H1 (cell line): ENCODE results near the gene LRRC4C. TPM values are rescaled to one million over a fixed set of nuclear protein-coding genes. Genes with fewer than 3 reads are reported as not detected.

ENCODE experiments used
- CTCF ChIA-PET: fragments of 300-600 bp; sonication (Branson Sonifier 250); formaldehyde crosslinking; loops from one replicate; lab custom pipeline; 2021; ENCODE audit not compliant: partially characterized antibody; lab: Charles Lee
- POLR2A ChIA-PET: fragments of 300-600 bp; sonication (Branson Sonifier 250); formaldehyde crosslinking; loops from one replicate; lab custom pipeline; 2021; ENCODE audit warnings: inconsistent platforms; ENCODE audit not compliant: partially characterized antibody; lab: Charles Lee
- DNase-seq, 2 experiments: peaks; one replicate each; pipeline versions ENCODE4 v3.0.0 to v3.0.0-alpha.2; 2010 to 2022; ENCODE audit warnings: low spot score in 2 of 2, low read depth in 1 of 2, mixed read lengths in 1 of 2
- FAIRE-seq: peaks from 2 replicates; lab custom pipeline; 2011; peaks lifted over from hg19 to GRCh38; lab: Jason Lieb, UNC
- H2AFZ ChIP-seq: 2 replicates; pipeline ENCODE4 v1.8.1; 2012; ENCODE audit warnings: low read length, inconsistent platforms
- H2AK5ac ChIP-seq: 2 replicates; pipeline ENCODE4 v1.6.1; 2013; ENCODE audit warnings: low read depth, low read length
- H2BK120ac ChIP-seq: replicated peaks from 2 replicates; pipeline ENCODE3; 2013; ENCODE audit warnings: low read depth, low read length, inconsistent platforms
- H2BK12ac ChIP-seq: 2 replicates; pipeline ENCODE4 v1.6.1; 2013; ENCODE audit warnings: low read depth, low read length
- H2BK15ac ChIP-seq: 2 replicates; pipeline ENCODE4 v1.6.1; 2013; ENCODE audit warnings: low read length
- H2BK20ac ChIP-seq: 2 replicates; pipeline ENCODE4 v1.6.1; 2013; ENCODE audit warnings: low read length
- H2BK5ac ChIP-seq: 2 replicates; pipeline ENCODE4 v1.6.1; 2013; ENCODE audit warnings: low read depth, low read length
- H3K14ac ChIP-seq: 2 replicates; pipeline ENCODE4 v1.6.1; 2013; ENCODE audit warnings: inconsistent platforms; ENCODE audit not compliant: insufficient read length
- H3K18ac ChIP-seq: 2 replicates; pipeline ENCODE4 v1.6.1; 2013; ENCODE audit warnings: low read length; ENCODE audit errors: extremely low read depth
- H3K23ac ChIP-seq: 2 replicates; pipeline ENCODE4 v1.6.1; 2013; ENCODE audit warnings: inconsistent platforms; ENCODE audit not compliant: insufficient read length
- H3K23me2 ChIP-seq: 2 replicates; pipeline ENCODE4 v1.6.1; 2013; ENCODE audit warnings: low read depth, low read length
- H3K27ac ChIP-seq: 2 replicates; pipeline ENCODE4 v1.6.1; 2011; ENCODE audit warnings: low read depth, low read length, inconsistent platforms
- H3K27me3 ChIP-seq, 4 experiments: replicated peaks in 1 of 4; 1 replicate in 1 of 4; 2 replicates in 3 of 4; pipeline versions ENCODE4 v1.6.1 to v1.8.1; 2011 to 2013; ENCODE audit warnings: low read length in 3 of 4, mild to moderate bottlenecking in 3 of 4, inconsistent platforms in 2 of 4, mixed read lengths in 2 of 4, moderate library complexity in 1 of 4; ENCODE audit not compliant: control insufficient read depth in 3 of 4, insufficient read depth in 3 of 4; ENCODE audit errors: extremely low read depth in 1 of 4
- H3K36me3 ChIP-seq, 4 experiments: 2 replicates each; pipeline versions ENCODE4 v1.6.1 to v1.8.1; 2011 to 2013; ENCODE audit warnings: mild to moderate bottlenecking in 4 of 4, low read length in 3 of 4, moderate library complexity in 2 of 4, control low read depth in 1 of 4, inconsistent platforms in 1 of 4; ENCODE audit not compliant: insufficient read depth in 4 of 4, control insufficient read depth in 2 of 4
- H3K4ac ChIP-seq: replicated peaks from 2 replicates; pipeline ENCODE3; 2013; ENCODE audit warnings: low read length, low read depth, mixed read lengths, inconsistent platforms; ENCODE audit not compliant: insufficient read length
- H3K4me1 ChIP-seq, 4 experiments: replicated peaks in 1 of 4; 1 replicate in 1 of 4; 2 replicates in 3 of 4; pipeline versions ENCODE4 v1.6.1 to v1.8.1; 2011 to 2013; ENCODE audit warnings: low read length in 3 of 4, inconsistent platforms in 2 of 4, mixed read lengths in 1 of 4; ENCODE audit not compliant: insufficient read depth in 4 of 4, control insufficient read depth in 3 of 4
- H3K4me2 ChIP-seq, 2 experiments: 2 replicates each; pipeline versions ENCODE4 v1.6.1 to v1.8.1; 2011 to 2013; ENCODE audit warnings: low read depth in 2 of 2, low read length in 2 of 2, control low read depth in 1 of 2, inconsistent platforms in 1 of 2, mild to moderate bottlenecking in 1 of 2; ENCODE audit not compliant: insufficient read depth in 1 of 2
- H3K4me3 ChIP-seq, 4 experiments: fragments of 200-600, 300-600 bp in 1 of 4; sonication (generic), shearing (Covaris generic), sonication (Bioruptor Twin) in 1 of 4; 2 replicates each; pipeline versions ENCODE4 v1.5.1 to v1.8.1; 2011 to 2016; ENCODE audit warnings: low read length in 4 of 4, low read depth in 3 of 4, control low read depth in 2 of 4, inconsistent platforms in 2 of 4, mild to moderate bottlenecking in 2 of 4, mixed read lengths in 1 of 4, moderate library complexity in 1 of 4; ENCODE audit not compliant: insufficient read depth in 2 of 4; ENCODE audit errors: extremely low read depth in 1 of 4
- H3K56ac ChIP-seq: replicated peaks from 2 replicates; pipeline ENCODE3; 2013; ENCODE audit warnings: low read depth, mild to moderate bottlenecking, mixed read lengths, low read length, inconsistent platforms; ENCODE audit not compliant: insufficient read length
- H3K79me1 ChIP-seq: 2 replicates; pipeline ENCODE4 v1.6.1; 2013; ENCODE audit warnings: low read depth, low read length, control low read depth
- H3K79me2 ChIP-seq, 2 experiments: 2 replicates each; pipeline versions ENCODE4 v1.6.1 to v1.8.1; 2012 to 2013; ENCODE audit warnings: low read length in 2 of 2, mild to moderate bottlenecking in 2 of 2, inconsistent platforms in 1 of 2; ENCODE audit not compliant: insufficient read depth in 2 of 2, control insufficient read depth in 1 of 2
- H3K9ac ChIP-seq, 4 experiments: replicated peaks in 1 of 4; 1 replicate in 1 of 4; 2 replicates in 3 of 4; pipeline versions ENCODE4 v1.6.1 to v1.8.1; 2011 to 2013; ENCODE audit warnings: low read depth in 3 of 4, low read length in 3 of 4, control low read depth in 2 of 4, mild to moderate bottlenecking in 2 of 4, moderate library complexity in 2 of 4, inconsistent platforms in 1 of 4; ENCODE audit errors: extremely low read depth in 1 of 4
- H3K9me3 ChIP-seq, 2 experiments: 2 replicates each; pipeline versions ENCODE4 v1.6.1 to v1.8.1; 2012 to 2013; ENCODE audit warnings: mild to moderate bottlenecking in 2 of 2, moderate library complexity in 2 of 2, control low read depth in 1 of 2, inconsistent platforms in 1 of 2, low read depth in 1 of 2, low read length in 1 of 2, mixed read lengths in 1 of 2; ENCODE audit not compliant: insufficient read depth in 2 of 2
- H4K20me1 ChIP-seq, 2 experiments: replicated peaks in 1 of 2; 2 replicates each; pipeline versions ENCODE3 to v1.8.1; 2011 to 2013; ENCODE audit warnings: inconsistent platforms in 2 of 2, low read length in 2 of 2, mild to moderate bottlenecking in 1 of 2; ENCODE audit not compliant: insufficient read depth in 2 of 2, control insufficient read depth in 1 of 2
- H4K5ac ChIP-seq: 2 replicates; pipeline ENCODE4 v1.6.1; 2013; ENCODE audit warnings: low read length, low read depth, mixed read lengths, inconsistent platforms; ENCODE audit not compliant: insufficient read length
- H4K8ac ChIP-seq: 2 replicates; pipeline ENCODE4 v1.8.0; 2013; ENCODE audit warnings: mild to moderate bottlenecking, moderate library complexity, low read length, inconsistent platforms; ENCODE audit not compliant: insufficient read depth; ENCODE audit errors: extremely low read depth
- H4K91ac ChIP-seq: replicated peaks from 2 replicates; pipeline ENCODE3; 2013; ENCODE audit warnings: low read length, mixed read lengths, inconsistent platforms; ENCODE audit not compliant: insufficient read length
- CTBP2 ChIP-seq: IDR thresholded peaks from 2 replicates; pipeline ENCODE4 v1.7.0; 2011; ENCODE audit warnings: borderline replicate concordance, mild to moderate bottlenecking, moderate library complexity, mixed read lengths, low read length; ENCODE audit not compliant: insufficient read depth, insufficient read length
- CTCF ChIP-seq, 3 experiments: IDR thresholded peaks; 1 replicate in 2 of 3; 2 replicates in 1 of 3; pipeline versions ENCODE4 v1.5.1 to v1.6.1; 2011; ENCODE audit warnings: low read length in 3 of 3, mild to moderate bottlenecking in 3 of 3, inconsistent platforms in 2 of 3, low read depth in 1 of 3, moderate library complexity in 1 of 3; ENCODE audit not compliant: insufficient read depth in 1 of 3; ENCODE audit errors: control extremely low read depth in 1 of 3
- RAD21 ChIP-seq, 2 experiments: IDR thresholded peaks in 1 of 2; conservative IDR thresholded peaks in 1 of 2; 2 replicates each; pipeline ENCODE4 v1.6.1; 2011; ENCODE audit warnings: low read depth in 2 of 2, low read length in 2 of 2, improper control_type of control experiment in 1 of 2, inconsistent platforms in 1 of 2, mild to moderate bottlenecking in 1 of 2, moderate library complexity in 1 of 2
- WGBS, 2 experiments: shearing (Covaris generic) in 1 of 2; methylation state at CpG; one replicate each; pipeline versions ENCODE4 v1.1.6 to v1.1.7; 2013 to 2015; ENCODE audit warnings: low lambda C conversion rate in 2 of 2, mixed read lengths in 2 of 2, inconsistent platforms in 1 of 2, low coverage in 1 of 2, missing lambda C conversion rate in 1 of 2; ENCODE audit not compliant: insufficient replicate concordance in 2 of 2, insufficient coverage in 1 of 2, insufficient read length in 1 of 2; ENCODE audit errors: extremely low coverage in 1 of 2, missing lambda C conversion rate in 1 of 2; 5-methylcytosine and 5-hydroxymethylcytosine counted together
- polyA plus RNA-seq, 7 experiments: library from polyadenylated mRNA; depleted of rRNA in 3 of 7; stranded (reverse) in 5 of 7; unstranded in 2 of 7; fragments of >200 nt in 5 of 7; fragments of 200-250 nt in 2 of 7; gene quantifications; 1 replicate in 5 of 7; 2 replicates in 1 of 7; 4 replicates in 1 of 7; pipeline versions ENCODE4 v1.2.1 to v1.2.3, GENCODE V29; 2011 to 2013; ENCODE audit warnings: missing spikeins in 2 of 7, mixed read lengths in 2 of 7
- total RNA-seq: library from RNA; stranded (reverse); fragmentation: NEBNext Ultra II Directional; extraction: Animal tissue kit (Norgen Biotek cat#: 25700); gene quantifications from 2 replicates; pipeline ENCODE4 v1.2.1, GENCODE V29; 2021

LRRC4C gene
- total and polyA plus RNA-seq, 2 of the 8 experiments (the other 6 are each of a cell fraction or from before 2014, with no cell fraction given) = 0.23 to 2.2 TPM

- H3K56ac ChIP-seq = no peak overlapping the region
- no peak overlapping the region for H4K91ac ChIP-seq
- DNase-seq = no peak
- H4K20me1 ChIP-seq = no peaks in the 10 kb centered on the region
- no peak overlapping the region for H3K9ac ChIP-seq
- H3K9me3 ChIP-seq = no peaks in the 10 kb centered on the region
- no peaks in the 10 kb centered on the region for H3K36me3 ChIP-seq
- H3K14ac ChIP-seq = no peak overlapping the region
- no peaks in the 10 kb centered on the region for H3K23me2 ChIP-seq
- no peak overlapping the region for H2BK12ac ChIP-seq
- no peak overlapping the region for H3K18ac ChIP-seq
- no peak overlapping the region for H2BK5ac ChIP-seq
- no peak overlapping the region for H3K27ac ChIP-seq
- ChIA-PET POLR2A (no interaction called here), CTCF (interaction anchor here (0.7 to 2.6 kb wide), 13 partner anchors 11 to 772 kb away, joined by 3 to 12 read pairs (median 4); no protein-coding TSS in a partner anchor)
- TF ChIP-seq CTBP2 (no peak), CTCF (IDR thresholded peaks at IDR 0.05; ENCODE audit: control extremely low read depth in 1 of 3, insufficient read depth in 1 of 3, low read depth in 1 of 3, low read length in 3 of 3) (peak in 2 of 3 experiments; percentile 19 to 35; a peak in 2 of 4 replicates), RAD21 (IDR thresholded peaks at IDR 0.05 in 1 of 2, conservative IDR thresholded peaks at IDR 0.05 in 1 of 2; ENCODE audit: low read depth in 2 of 2, low read length in 2 of 2) (peak; percentile 70)
- H4K8ac ChIP-seq = no peak overlapping the region
- WGBS, 2 experiments = 79% methylated on average over 2 of the region's 2 CpGs; no CpG with 5 or more reads in 1 of the 2 experiments
- no peak overlapping the region for H3K4me3 ChIP-seq
- no peaks in the 10 kb centered on the region for H3K79me2 ChIP-seq
- H2BK20ac ChIP-seq = no peak overlapping the region
- no peak overlapping the region for H3K4me2 ChIP-seq
- no peak overlapping the region for H3K23ac ChIP-seq
- H2AK5ac ChIP-seq = no peak overlapping the region
- H4K5ac ChIP-seq = no peak overlapping the region
- H3K4me1 ChIP-seq = no peaks in the 10 kb centered on the region
- no peak overlapping the region for H2BK15ac ChIP-seq
- no peak overlapping the region for H3K4ac ChIP-seq
- H3K79me1 ChIP-seq = no peaks in the 10 kb centered on the region
- H2AFZ ChIP-seq = no peak overlapping the region
- H2BK120ac ChIP-seq = no peak overlapping the region
- no peaks in the 10 kb centered on the region for H3K27me3 ChIP-seq
- no peak for FAIRE-seq
Observed at GRCh38 chr11:40924915-40925314, 534.5 kb downstream of the LRRC4C start.
